Adrenal gland (tissue), 5 donors: ENCODE results near the gene ERC2.

ENCODE experiments used
- POLR2A ChIP-seq, 2 donors: fragments of 450-650 bp; IDR thresholded peaks; one replicate each; pipeline ENCODE4 v1.6.1; 2017; ENCODE audit warnings: antibody characterized with exemption in 2 of 2, mild to moderate bottlenecking in 2 of 2, moderate library complexity in 1 of 2
- TF ChIP-seq, protein P1 (sequence below), 6 experiments: fragments of 450-650 bp in 4 of 6; fragments of 200-600 bp in 2 of 6; sonication (generic) in 1 of 6; IDR thresholded peaks; 1 replicate in 5 of 6; 2 replicates in 1 of 6; pipeline versions ENCODE4 v1.5.1 to v1.8.0; 2016 to 2021; ENCODE audit warnings: antibody characterized with exemption in 6 of 6, mild to moderate bottlenecking in 2 of 6, moderate library complexity in 1 of 6
- donor health status: DM: no; HTN: no; CAD: no.

DNA sequence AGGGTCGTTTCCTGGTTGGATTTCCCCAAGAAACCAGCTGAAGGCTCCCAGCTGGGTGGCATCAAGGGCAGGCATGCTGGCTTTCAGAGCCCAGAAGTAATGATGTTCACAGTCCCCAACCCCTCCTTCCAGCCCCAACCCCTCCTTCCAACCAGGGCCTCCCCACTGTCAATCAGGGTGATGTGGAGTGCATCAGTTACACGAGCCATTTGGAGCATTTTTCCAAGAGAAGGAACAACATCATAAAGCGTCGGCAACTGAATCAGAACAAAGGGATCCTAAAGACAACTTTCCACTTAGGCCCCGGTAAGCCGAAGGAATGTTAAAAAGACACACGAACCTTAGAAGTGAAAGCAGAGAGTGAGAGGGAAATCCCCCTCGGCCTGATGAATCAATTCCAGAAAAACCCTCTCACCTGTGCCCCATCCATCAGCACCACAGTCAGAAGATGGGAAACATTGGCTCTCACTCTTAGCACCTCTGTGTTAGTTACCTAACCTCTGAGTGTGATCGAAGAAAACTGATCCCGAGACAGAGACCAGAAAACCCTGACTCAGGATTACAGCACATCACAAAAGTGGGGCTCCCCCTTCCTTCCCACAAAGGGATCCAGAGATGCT, 880.0 kb downstream of the ERC2 start:
- TF ChIP-seq, protein P1, sequence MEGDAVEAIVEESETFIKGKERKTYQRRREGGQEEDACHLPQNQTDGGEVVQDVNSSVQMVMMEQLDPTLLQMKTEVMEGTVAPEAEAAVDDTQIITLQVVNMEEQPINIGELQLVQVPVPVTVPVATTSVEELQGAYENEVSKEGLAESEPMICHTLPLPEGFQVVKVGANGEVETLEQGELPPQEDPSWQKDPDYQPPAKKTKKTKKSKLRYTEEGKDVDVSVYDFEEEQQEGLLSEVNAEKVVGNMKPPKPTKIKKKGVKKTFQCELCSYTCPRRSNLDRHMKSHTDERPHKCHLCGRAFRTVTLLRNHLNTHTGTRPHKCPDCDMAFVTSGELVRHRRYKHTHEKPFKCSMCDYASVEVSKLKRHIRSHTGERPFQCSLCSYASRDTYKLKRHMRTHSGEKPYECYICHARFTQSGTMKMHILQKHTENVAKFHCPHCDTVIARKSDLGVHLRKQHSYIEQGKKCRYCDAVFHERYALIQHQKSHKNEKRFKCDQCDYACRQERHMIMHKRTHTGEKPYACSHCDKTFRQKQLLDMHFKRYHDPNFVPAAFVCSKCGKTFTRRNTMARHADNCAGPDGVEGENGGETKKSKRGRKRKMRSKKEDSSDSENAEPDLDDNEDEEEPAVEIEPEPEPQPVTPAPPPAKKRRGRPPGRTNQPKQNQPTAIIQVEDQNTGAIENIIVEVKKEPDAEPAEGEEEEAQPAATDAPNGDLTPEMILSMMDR (IDR thresholded peaks at IDR 0.05) = no peak
- TF ChIP-seq POLR2A (IDR thresholded peaks at IDR 0.05) = no peak
